Smooth muscle cell (in vitro differentiated cells): ENCODE data around the gene KRTAP1-5. TPM values are rescaled to one million over a fixed set of nuclear protein-coding genes. Genes with fewer than 3 reads are reported as not detected.
A peak's percentile ranks its signal among the peaks of the same experiment; 100 is the strongest.
"Not testable (repeated sequence)": the region's sequence is repeated elsewhere in the genome, so short reads cannot be mapped to it uniquely, and the experiment has no call there.

Experiments
- DNase-seq: peaks from one replicate; lab custom pipeline; 2025; ENCODE audit not compliant: unreplicated experiment; lab: John Stamatoyannopoulos, UW
- H2AFZ ChIP-seq: fragments of 200-600 bp; sonication (generic); 2 replicates; pipeline ENCODE4 v1.6.0; 2016; ENCODE audit warnings: antibody characterized with exemption, low read depth, mild to moderate bottlenecking
- H3F3A ChIP-seq: fragments of 200-600 bp; sonication (generic); 2 replicates; pipeline ENCODE4 v1.6.0; 2017; ENCODE audit warnings: antibody characterized with exemption, low read depth
- H3K27ac ChIP-seq: fragments of 200-600 bp; sonication (generic); 2 replicates; pipeline ENCODE4 v1.5.1; 2016; ENCODE audit warnings: low read depth, mild to moderate bottlenecking
- H3K27me3 ChIP-seq: fragments of 200-600 bp; sonication (generic); 2 replicates; pipeline ENCODE4 v1.6.1; 2016; ENCODE audit warnings: low read depth, mild to moderate bottlenecking
- H3K36me3 ChIP-seq: fragments of 200-600 bp; sonication (generic); 2 replicates; pipeline ENCODE4 v1.5.1; 2016; ENCODE audit warnings: low read depth
- H3K4me1 ChIP-seq: fragments of 200-600 bp; sonication (generic); 2 replicates; pipeline ENCODE4 v1.5.1; 2016; ENCODE audit warnings: low read depth
- H3K4me2 ChIP-seq: fragments of 200-600 bp; sonication (generic); 2 replicates; pipeline ENCODE4 v1.6.0; 2016; ENCODE audit warnings: mild to moderate bottlenecking
- H3K4me3 ChIP-seq: fragments of 200-600 bp; sonication (generic); 2 replicates; pipeline ENCODE4 v1.5.1; 2016; ENCODE audit warnings: mild to moderate bottlenecking
- H3K79me2 ChIP-seq: fragments of 200-600 bp; sonication (generic); 2 replicates; pipeline ENCODE4 v1.6.0; 2016; ENCODE audit warnings: low read depth, mild to moderate bottlenecking
- H3K9ac ChIP-seq: fragments of 200-600 bp; sonication (generic); 2 replicates; pipeline ENCODE4 v1.6.0; 2016; ENCODE audit warnings: low read depth
- H3K9me3 ChIP-seq: fragments of 200-600 bp; sonication (generic); replicated peaks from 2 replicates; pipeline ENCODE4 v1.5.1; 2016; ENCODE audit warnings: low read depth
- H4K20me1 ChIP-seq: fragments of 200-600 bp; sonication (generic); 2 replicates; pipeline ENCODE4 v1.6.0; 2016; ENCODE audit warnings: low read depth
- CTCF ChIP-seq: fragments of 200-600 bp; sonication (generic); IDR thresholded peaks from 2 replicates; pipeline ENCODE4 v1.5.1; 2017; ENCODE audit warnings: borderline replicate concordance, mild to moderate bottlenecking, antibody characterized with exemption; ENCODE audit not compliant: insufficient read depth, poor library complexity, severe bottlenecking
- WGBS: methylation state at CpG from one replicate; pipeline ENCODE4 v1.1.7; 2016; ENCODE audit warnings: low lambda C conversion rate; 5-methylcytosine and 5-hydroxymethylcytosine counted together
- polyA plus RNA-seq: library from polyadenylated mRNA; unstranded; fragments of >200 nt; fragmentation: Nextera tagmentation; extraction: Ambion mirVana; gene quantifications from 2 replicates; pipeline ENCODE4 v1.2.1, GENCODE V29; 2016
- total RNA-seq: library from RNA; depleted of rRNA; stranded (reverse); fragments of >200 nt; gene quantifications from 2 replicates; pipeline ENCODE4 v1.2.3, GENCODE V29; 2014

The KRTAP1-5 gene
- total and polyA plus RNA-seq, 2 experiments from 2014 or later, result 1.1 to 3.0 TPM

GRCh38 chr17:41049110-41049509 lies 22.1 kb upstream of the KRTAP1-5 start:
- H3F3A ChIP-seq, result no peaks in the 10 kb centered on the region
- no peaks in the 10 kb centered on the region for H3K79me2 ChIP-seq
- H3K4me2 ChIP-seq, result peak overlapping the region; percentile 46
- H3K27me3 ChIP-seq, result no peaks in the 10 kb centered on the region
- no peaks in the 10 kb centered on the region for H4K20me1 ChIP-seq
- H2AFZ ChIP-seq, result no peak overlapping the region
- peak overlapping the region; percentile 42 for H3K9ac ChIP-seq
- no peak for DNase-seq
- peak overlapping the region; percentile 89 for H3K27ac ChIP-seq
- no peaks in the 10 kb centered on the region for H3K36me3 ChIP-seq
- no peak for TF ChIP-seq CTCF
- 24% methylated on average over 2 of the region's 2 CpGs for WGBS
- H3K4me3 ChIP-seq, result no peak overlapping the region
- H3K9me3 ChIP-seq, result no peaks in the 10 kb centered on the region
- peaks cover 4% of the 10 kb centered on the region for H3K4me1 ChIP-seq

GRCh38 chr17:41048441-41048840 lies 21.4 kb upstream of the KRTAP1-5 start:
- H3K4me2 ChIP-seq, result peak overlapping the region; percentile 46
- H3K9ac ChIP-seq, result peak overlapping the region; percentile 42
- 33% methylated on average over 7 of the region's 7 CpGs for WGBS
- no peaks in the 10 kb centered on the region for H4K20me1 ChIP-seq
- H3K27me3 ChIP-seq, result no peaks in the 10 kb centered on the region
- H3K4me1 ChIP-seq, result peaks cover 4% of the 10 kb centered on the region
- H3K9me3 ChIP-seq, result no peaks in the 10 kb centered on the region
- H3K79me2 ChIP-seq, result no peaks in the 10 kb centered on the region
- no peak overlapping the region for H2AFZ ChIP-seq
- H3K36me3 ChIP-seq, result no peaks in the 10 kb centered on the region
- no peak overlapping the region for H3K4me3 ChIP-seq
- TF ChIP-seq CTCF, result no peak
- no peak for DNase-seq
- peak overlapping the region; percentile 89 for H3K27ac ChIP-seq
- no peaks in the 10 kb centered on the region for H3F3A ChIP-seq

- not testable (repeated sequence) for H3K36me3 ChIP-seq, H3K4me1 ChIP-seq, H3K27me3 ChIP-seq, DNase-seq, H3F3A ChIP-seq, H4K20me1 ChIP-seq, H3K4me3 ChIP-seq, H3K9me3 ChIP-seq, H2AFZ ChIP-seq, H3K9ac ChIP-seq, H3K4me2 ChIP-seq, H3K79me2 ChIP-seq
- 89% methylated on average over 9 of the region's 33 CpGs for WGBS
- H3K27ac ChIP-seq, result peak within 1 kb of the TSS; percentile 89
Observed at GRCh38 chr17:41046735-41047465, 19.9 kb upstream of the KRTAP1-5 start, which contains the start of gene KRTAP2-1. TSS of gene KRTAP2-1 (minus strand) at chr17:41047316. CDS start at chr17:41047267, 49 bp downstream.

- no peak overlapping the region for H3K9ac ChIP-seq
- no peaks in the 10 kb centered on the region for H4K20me1 ChIP-seq
- H3K4me1 ChIP-seq, result no peaks in the 10 kb centered on the region
- no peaks in the 10 kb centered on the region for H3K9me3 ChIP-seq
- no peaks in the 10 kb centered on the region for H3F3A ChIP-seq
- H3K36me3 ChIP-seq, result no peaks in the 10 kb centered on the region
- no peak overlapping the region for H3K4me2 ChIP-seq
- no peak overlapping the region for H2AFZ ChIP-seq
- H3K27ac ChIP-seq, result no peak overlapping the region
- TF ChIP-seq CTCF, result no peak
- H3K4me3 ChIP-seq, result no peak overlapping the region
- WGBS, result 100% methylated on average over 1 of the region's 1 CpG
- DNase-seq, result no peak
- H3K27me3 ChIP-seq, result no peaks in the 10 kb centered on the region
- H3K79me2 ChIP-seq, result no peaks in the 10 kb centered on the region
Observed at GRCh38 chr17:41042953-41043352, 15.9 kb upstream of the KRTAP1-5 start.

- not testable (repeated sequence) for H3K9ac ChIP-seq
Observed at GRCh38 chr17:41040783-41041571, 14.0 kb upstream of the KRTAP1-5 start, which contains the start of gene KRTAP1-1. TSS of gene KRTAP1-1 (minus strand) at chr17:41041450. CDS start at chr17:41041397, 53 bp downstream.

More at GRCh38 chr17:41040783-41041571, 14.0 kb upstream of the KRTAP1-5 start, which contains the start of gene KRTAP1-1:
- DNase-seq, H3K4me1 ChIP-seq, H3K36me3 ChIP-seq, H3F3A ChIP-seq, H3K79me2 ChIP-seq, H3K27ac ChIP-seq, H3K9me3 ChIP-seq, H3K4me3 ChIP-seq, H2AFZ ChIP-seq, H3K27me3 ChIP-seq, H4K20me1 ChIP-seq, H3K4me2 ChIP-seq: not testable (repeated sequence)
- 86% methylated on average over 14 of the region's 14 CpGs for WGBS
